K562 (cell line): Measurements from ENCODE around the gene MDP1.

Experiments
- JUND ChIP-seq, 2 experiments: IDR thresholded peaks; 2 replicates in 1 of 2; 3 replicates in 1 of 2; pipeline ENCODE4 v1.6.1; 2011; ENCODE audit warnings: borderline replicate concordance in 2 of 2, low read depth in 2 of 2, low read length in 2 of 2, improper control_type of control experiment in 1 of 2, missing biosample characterization in 1 of 2, missing genetic modification characterization in 1 of 2, missing genetic modification reagents in 1 of 2
- STAT6 ChIP-seq: sonication (generic); formaldehyde crosslinking; IDR thresholded peaks from 2 replicates; pipeline ENCODE4 v1.8.1; 2023; ENCODE audit warnings: mild to moderate bottlenecking, missing genetic modification reagents
- ZNF197 ChIP-seq: fragments of 200-800 bp; sonication (Bioruptor generic); IDR thresholded peaks from 2 replicates; pipeline ENCODE4 v1.6.1; 2016; ENCODE audit warnings: low read depth, missing genetic modification characterization, missing compliant biosample characterization

- no peak for TF ChIP-seq STAT6
- peak; percentile 66; the same call in 1 of the 2 replicates for TF ChIP-seq JUND (IDR thresholded peaks at IDR 0.05; ENCODE audit: borderline replicate concordance, low read depth, low read length)
- TF ChIP-seq JUND (tag; IDR thresholded peaks at IDR 0.05; ENCODE audit: borderline replicate concordance, low read depth, low read length), result peak; percentile 47; the same call in 1 of the 3 replicates
- no peak for TF ChIP-seq ZNF197 (CRISPR knock-in tag)
These were observed 27.5 kb upstream of the MDP1 start for GRCh38 chr14:24243336-24243836.
